HEK293T (cell line): ENCODE results near the gene ITGB8.

Source experiments
- CTCF ChIA-PET: fragments of 350-600 bp; formaldehyde crosslinking; extraction: SDS; loops from one replicate; lab custom pipeline; 2021; ENCODE audit warnings: antibody characterized with exemption, inconsistent platforms; lab: Yijun Ruan, JAX
- POLR2A ChIA-PET: fragments of 350-600 bp; formaldehyde crosslinking; extraction: SDS; loops from one replicate; lab custom pipeline; 2020; ENCODE audit warnings: antibody characterized with exemption, inconsistent platforms; lab: Yijun Ruan, JAX
- DNase-seq: peaks from one replicate; pipeline ENCODE4 v3.0.0; 2012; ENCODE audit warnings: mixed read lengths; ENCODE audit errors: extremely low spot score
- ARNT ChIP-seq: fragments of 450-650 bp; IDR thresholded peaks from 2 replicates; pipeline ENCODE4 v1.6.1; 2017; ENCODE audit warnings: mild to moderate bottlenecking
- BHLHE40 ChIP-seq: fragments of 450-650 bp; IDR thresholded peaks from 2 replicates; pipeline ENCODE4 v1.6.1; 2016; ENCODE audit warnings: mild to moderate bottlenecking, moderate library complexity, borderline replicate concordance
- CTBP1 ChIP-seq: fragments of 450-650 bp; IDR thresholded peaks from 2 replicates; pipeline ENCODE4 v1.6.1; 2016; ENCODE audit warnings: borderline replicate concordance
- ELF4 ChIP-seq: fragments of 450-650 bp; IDR thresholded peaks from 2 replicates; pipeline ENCODE4 v1.6.1; 2017; ENCODE audit warnings: antibody characterized with exemption
- FOXA1 ChIP-seq: fragments of 450-650 bp; IDR thresholded peaks from 2 replicates; pipeline ENCODE4 v1.6.1; 2016; ENCODE audit warnings: mild to moderate bottlenecking
- FOXK2 ChIP-seq: fragments of 450-650 bp; IDR thresholded peaks from 2 replicates; pipeline ENCODE4 v1.6.1; 2016; ENCODE audit warnings: mild to moderate bottlenecking
- FOXM1 ChIP-seq: fragments of 450-650 bp; IDR thresholded peaks from 2 replicates; pipeline ENCODE4 v1.6.1; 2017; ENCODE audit warnings: mild to moderate bottlenecking, borderline replicate concordance
- HDGF ChIP-seq: fragments of 450-650 bp; IDR thresholded peaks from 2 replicates; pipeline ENCODE4 v1.6.1; 2017; ENCODE audit warnings: antibody characterized with exemption, borderline replicate concordance
- L3MBTL2 ChIP-seq: fragments of 450-650 bp; conservative IDR thresholded peaks from 2 replicates; pipeline ENCODE4 v1.6.1; 2016; ENCODE audit warnings: mild to moderate bottlenecking
- LEF1 ChIP-seq: fragments of 450-650 bp; IDR thresholded peaks from 2 replicates; pipeline ENCODE4 v1.6.1; 2017; ENCODE audit warnings: mild to moderate bottlenecking, borderline replicate concordance
- NFRKB ChIP-seq: fragments of 450-650 bp; IDR thresholded peaks from 2 replicates; pipeline ENCODE4 v1.6.1; 2016; ENCODE audit warnings: mild to moderate bottlenecking, moderate library complexity
- SP1 ChIP-seq: fragments of 450-650 bp; IDR thresholded peaks from 2 replicates; pipeline ENCODE4 v1.6.1; 2017
- SUZ12 ChIP-seq: fragments of 450-650 bp; IDR thresholded peaks from 2 replicates; pipeline ENCODE4 v1.6.1; 2016; ENCODE audit warnings: mild to moderate bottlenecking
- TARDBP ChIP-seq: fragments of 450-650 bp; IDR thresholded peaks from 2 replicates; pipeline ENCODE4 v1.6.1; 2016
- ZNF384 ChIP-seq: fragments of 450-650 bp; IDR thresholded peaks from 2 replicates; pipeline ENCODE4 v1.6.1; 2016
- TF ChIP-seq, protein P1 (sequence below): fragments of 450-650 bp; IDR thresholded peaks from 2 replicates; pipeline ENCODE4 v1.6.1; 2016

ITGB8 gene

DNA sequence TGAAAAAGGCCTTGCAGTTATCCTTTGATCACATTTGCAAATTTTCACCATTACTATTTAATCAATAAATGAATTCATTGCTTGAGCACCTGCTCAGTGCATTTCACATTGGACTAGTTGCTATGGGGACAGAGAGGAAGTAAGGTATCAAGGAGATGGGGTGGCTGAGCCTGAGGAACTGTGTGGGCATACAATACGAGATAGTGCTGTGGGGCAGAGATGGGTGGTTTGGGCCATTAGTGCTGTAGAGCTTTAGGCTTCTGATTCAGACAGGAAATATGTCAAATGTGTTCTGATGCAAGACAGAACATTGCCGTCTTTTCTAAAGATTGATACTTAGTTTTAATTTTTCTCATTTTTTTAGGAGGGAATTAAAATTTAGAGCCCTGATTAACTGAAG, 13.2 kb downstream of the ITGB8 start:
- DNase-seq: no peak
- TF ChIP-seq SP1: no peak
- TF ChIP-seq HDGF: no peak
- no peak for TF ChIP-seq LEF1
- TF ChIP-seq BHLHE40: no peak
- TF ChIP-seq FOXA1: no peak
- TF ChIP-seq SUZ12: no peak
- TF ChIP-seq NFRKB: no peak
- TF ChIP-seq CTBP1: no peak
- TF ChIP-seq ELF4: no peak
- no peak for TF ChIP-seq ARNT
- TF ChIP-seq L3MBTL2: no peak
- no peak for TF ChIP-seq TARDBP
- TF ChIP-seq FOXK2: no peak
- TF ChIP-seq ZNF384: no peak
- TF ChIP-seq, protein P1, sequence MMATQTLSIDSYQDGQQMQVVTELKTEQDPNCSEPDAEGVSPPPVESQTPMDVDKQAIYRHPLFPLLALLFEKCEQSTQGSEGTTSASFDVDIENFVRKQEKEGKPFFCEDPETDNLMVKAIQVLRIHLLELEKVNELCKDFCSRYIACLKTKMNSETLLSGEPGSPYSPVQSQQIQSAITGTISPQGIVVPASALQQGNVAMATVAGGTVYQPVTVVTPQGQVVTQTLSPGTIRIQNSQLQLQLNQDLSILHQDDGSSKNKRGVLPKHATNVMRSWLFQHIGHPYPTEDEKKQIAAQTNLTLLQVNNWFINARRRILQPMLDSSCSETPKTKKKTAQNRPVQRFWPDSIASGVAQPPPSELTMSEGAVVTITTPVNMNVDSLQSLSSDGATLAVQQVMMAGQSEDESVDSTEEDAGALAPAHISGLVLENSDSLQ: no peak

DNA sequence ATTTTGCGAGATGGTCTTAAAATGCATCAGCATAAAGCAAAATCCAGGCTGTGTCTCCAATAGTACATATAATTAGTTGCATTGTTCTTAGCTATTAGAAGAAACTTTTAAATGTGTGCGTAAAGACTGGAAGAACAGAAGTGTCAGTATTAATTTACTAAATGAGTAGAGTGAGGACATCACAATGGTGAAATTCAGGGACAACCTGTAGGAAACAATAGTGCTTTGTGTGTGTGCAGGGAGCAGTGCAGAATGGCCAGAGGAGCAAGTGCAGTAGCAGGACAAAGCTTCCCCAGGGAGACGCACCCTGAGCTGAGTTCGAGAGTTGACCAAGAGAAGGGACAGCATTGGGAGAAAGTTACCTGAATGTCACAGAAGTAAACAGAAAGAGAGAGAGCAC, 13.7 kb downstream of the ITGB8 start:
- ChIA-PET POLR2A (no interaction called here), CTCF (no interaction called here)
- DNase-seq: no peak
- TF ChIP-seq LEF1 (no peak), FOXM1 (no peak), ARNT (no peak), L3MBTL2 (no peak), FOXK2 (no peak), SUZ12 (no peak), ZNF384 (no peak), BHLHE40 (no peak), CTBP1 (no peak), HDGF (no peak), NFRKB (no peak), SP1 (no peak), FOXA1 (no peak)
- TF ChIP-seq, protein P1: no peak

More for the DNA sequence above, 13.2 kb downstream of the ITGB8 start:
- ChIA-PET CTCF (interaction anchor here (0.7 kb wide), 2 partner anchors 30 kb away, joined by 3 to 5 read pairs; no protein-coding TSS in a partner anchor), POLR2A (no interaction called here)

DNA sequence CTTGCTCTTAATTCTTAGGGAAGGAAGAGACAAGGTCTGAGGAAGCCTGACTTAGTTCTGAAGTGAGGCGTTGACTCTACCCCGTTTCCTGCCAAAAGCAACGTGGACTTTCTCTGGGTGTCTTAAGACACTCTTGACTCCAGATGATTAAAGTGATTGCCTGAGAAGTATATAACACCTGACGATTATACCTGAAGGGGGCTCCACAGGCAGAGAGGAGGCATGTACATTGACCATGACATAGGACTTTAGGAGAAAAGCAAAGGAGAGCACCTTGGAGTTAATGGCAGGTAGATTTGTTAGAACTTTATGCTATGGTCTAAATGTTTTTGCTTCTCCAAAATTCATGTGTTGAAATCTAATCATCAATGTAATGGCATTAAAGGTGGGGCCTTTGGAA, 15.9 kb downstream of the ITGB8 start:
- POLR2A ChIA-PET: no interaction called here
- TF ChIP-seq NFRKB: no peak
- TF ChIP-seq SP1: no peak
- TF ChIP-seq TARDBP: no peak
- TF ChIP-seq, protein P1: no peak
- no peak for TF ChIP-seq HDGF
- no peak for TF ChIP-seq L3MBTL2
- TF ChIP-seq ZNF384: no peak
- TF ChIP-seq FOXA1: no peak
- TF ChIP-seq FOXK2: no peak
- no peak for TF ChIP-seq FOXM1
- no peak for TF ChIP-seq LEF1
- no peak for TF ChIP-seq SUZ12
- no peak for TF ChIP-seq ARNT
- DNase-seq: no peak
- CTCF ChIA-PET: no interaction called here

DNA sequence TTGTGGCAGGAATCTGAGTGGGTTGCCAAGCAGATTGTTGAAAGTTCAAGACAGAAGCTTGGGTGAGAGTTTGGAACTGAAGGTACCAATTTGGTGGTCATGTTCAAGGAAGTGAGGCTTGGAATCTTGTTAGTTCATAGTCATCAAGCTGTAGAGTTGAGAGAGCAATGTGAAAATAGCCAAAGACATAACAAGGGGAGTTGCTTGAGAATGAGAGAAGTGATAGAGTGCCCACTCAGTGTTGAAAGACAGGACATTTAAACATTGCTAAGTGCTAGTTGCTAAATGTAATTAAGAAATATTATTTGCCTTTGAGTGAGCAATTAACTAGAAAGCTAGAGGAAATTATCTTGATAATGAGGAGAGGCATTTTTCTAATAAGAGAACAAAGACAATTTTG, 17.0 kb downstream of the ITGB8 start:
- no peak for TF ChIP-seq SP1
- TF ChIP-seq FOXM1: no peak
- no peak for TF ChIP-seq FOXK2
- no peak for TF ChIP-seq HDGF
- TF ChIP-seq TARDBP: no peak
- no peak for TF ChIP-seq ARNT
- no peak for TF ChIP-seq ZNF384
- ChIA-PET CTCF (no interaction called here), POLR2A (no interaction called here)
- no peak for DNase-seq

DNA sequence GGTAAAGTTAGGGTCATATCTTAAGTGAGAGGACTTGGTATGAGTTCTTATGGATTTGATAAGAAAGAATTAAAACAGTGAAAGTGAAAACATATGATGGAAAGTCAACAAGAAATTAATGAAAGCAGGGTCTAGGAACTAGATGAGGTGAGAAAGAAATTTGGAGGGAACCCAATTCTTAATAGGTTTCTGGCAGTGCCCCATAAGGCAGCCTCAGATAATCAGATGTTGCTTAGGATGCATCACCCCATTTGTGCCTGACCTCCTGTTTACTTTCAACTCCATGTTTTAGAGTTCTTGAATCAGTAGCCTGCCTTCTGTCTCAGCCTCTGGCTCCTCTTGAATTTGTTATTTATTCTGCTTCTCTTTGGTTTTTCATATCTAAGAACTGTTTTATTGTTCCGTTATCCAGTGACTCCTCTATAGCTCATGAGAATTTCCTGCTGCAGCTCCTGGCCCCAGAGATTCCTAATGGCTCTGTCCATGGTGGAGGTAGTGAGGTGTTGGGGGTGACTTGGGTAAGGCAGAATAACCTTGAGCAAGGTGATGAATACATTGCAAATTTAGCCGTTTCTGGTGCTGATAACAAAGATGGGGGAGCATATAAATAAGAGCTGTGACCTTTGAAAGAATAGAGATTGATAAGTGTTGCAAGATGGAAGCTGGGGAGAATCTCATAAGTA, 17.6 kb downstream of the ITGB8 start:
- no peak for DNase-seq
- ChIA-PET CTCF (no interaction called here), POLR2A (no interaction called here)
- no peak for TF ChIP-seq ELF4
- no peak for TF ChIP-seq TARDBP
- no peak for TF ChIP-seq ARNT
- TF ChIP-seq BHLHE40: no peak
- no peak for TF ChIP-seq SUZ12
- TF ChIP-seq LEF1: no peak
- TF ChIP-seq HDGF: no peak
- no peak for TF ChIP-seq FOXK2
- TF ChIP-seq NFRKB: no peak

DNA sequence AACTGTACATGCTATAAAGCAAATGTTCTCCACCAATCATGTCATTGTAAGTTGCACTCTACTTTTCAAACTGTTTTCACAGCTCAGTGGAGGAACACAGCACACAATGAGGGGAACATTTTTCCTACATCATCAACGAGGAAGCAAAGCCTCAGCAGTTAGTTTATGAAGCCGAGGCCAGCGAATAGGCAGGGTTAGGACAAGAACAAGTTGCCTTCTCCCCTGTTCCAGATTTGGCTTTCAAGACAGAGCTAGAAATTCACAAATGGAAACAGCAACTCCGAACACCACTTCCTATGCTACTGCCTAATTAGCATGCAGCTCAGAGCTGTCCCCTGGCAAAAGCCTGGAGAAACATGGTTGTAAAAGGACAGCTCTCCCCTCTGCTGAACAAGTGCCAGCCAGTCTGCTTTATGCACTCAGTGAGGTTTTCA, 19.8 kb downstream of the ITGB8 start:
- CTCF ChIA-PET: no interaction called here
- peak; percentile 11 for DNase-seq
- no peak for TF ChIP-seq FOXM1
- no peak for TF ChIP-seq FOXK2
- TF ChIP-seq, protein P1: no peak
- no peak for TF ChIP-seq LEF1
- no peak for TF ChIP-seq HDGF
- no peak for TF ChIP-seq SP1
- TF ChIP-seq ZNF384: no peak
- no peak for TF ChIP-seq ARNT
- TF ChIP-seq L3MBTL2: no peak
- TF ChIP-seq BHLHE40: no peak
- no peak for TF ChIP-seq CTBP1
- TF ChIP-seq NFRKB: no peak
- no peak for TF ChIP-seq FOXA1
- no peak for TF ChIP-seq SUZ12
- no peak for TF ChIP-seq TARDBP
- TF ChIP-seq ELF4: no peak
- POLR2A ChIA-PET: no interaction called here
